ENCODE measurements around the gene TRABD2B. TPM values are rescaled to one million over a fixed set of nuclear protein-coding genes. Genes with fewer than 3 reads are reported as not detected.

TRABD2B gene
- total RNA-seq, 3 donors from 2014 or later = 1.4 to 3.7 (median 2.3) TPM

DNA sequence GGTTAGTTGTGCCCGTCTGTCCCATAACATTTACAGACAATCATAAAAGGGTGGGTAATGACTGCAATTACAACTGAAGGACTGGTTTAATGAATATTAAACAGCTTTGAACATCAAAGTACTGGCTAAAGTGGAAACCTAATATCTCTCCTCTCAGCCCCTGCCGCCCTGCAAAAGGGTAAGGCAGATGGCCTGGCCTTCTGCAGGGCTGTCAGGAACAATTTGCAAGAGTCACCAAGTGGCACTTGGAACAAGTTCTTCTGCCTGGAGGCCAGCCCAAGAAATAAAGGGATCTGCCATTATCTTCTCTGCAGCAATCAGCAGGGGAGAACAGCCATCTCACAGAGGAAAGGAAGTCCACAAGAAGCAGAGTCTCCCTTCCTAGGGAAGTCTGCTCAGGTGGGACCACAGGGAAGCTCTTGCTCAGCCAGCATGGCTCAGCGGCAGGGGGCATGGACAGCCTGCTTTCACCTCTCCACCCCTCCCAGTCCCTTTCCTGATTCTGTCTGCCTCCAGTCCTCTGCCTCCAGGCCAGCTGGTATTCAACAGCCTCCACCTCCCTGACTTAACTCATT, 96.1 kb downstream of the TRABD2B start:
- Histone ChIP-seq H3K4me1 (peaks cover 0 to under 1% of the 10 kb centered on the region in 2 donors), H3K36me3 (no peaks in the 10 kb centered on the region), H3K4me3 (no peak overlapping the region), H3K27me3 (no peaks in the 10 kb centered on the region), H3K27ac (no peak overlapping the region), H3K9me3 (no peaks in the 10 kb centered on the region)
- no peak for TF ChIP-seq POLR2AphosphoS5 (IDR thresholded peaks at IDR 0.05)
- TF ChIP-seq, protein P1, sequence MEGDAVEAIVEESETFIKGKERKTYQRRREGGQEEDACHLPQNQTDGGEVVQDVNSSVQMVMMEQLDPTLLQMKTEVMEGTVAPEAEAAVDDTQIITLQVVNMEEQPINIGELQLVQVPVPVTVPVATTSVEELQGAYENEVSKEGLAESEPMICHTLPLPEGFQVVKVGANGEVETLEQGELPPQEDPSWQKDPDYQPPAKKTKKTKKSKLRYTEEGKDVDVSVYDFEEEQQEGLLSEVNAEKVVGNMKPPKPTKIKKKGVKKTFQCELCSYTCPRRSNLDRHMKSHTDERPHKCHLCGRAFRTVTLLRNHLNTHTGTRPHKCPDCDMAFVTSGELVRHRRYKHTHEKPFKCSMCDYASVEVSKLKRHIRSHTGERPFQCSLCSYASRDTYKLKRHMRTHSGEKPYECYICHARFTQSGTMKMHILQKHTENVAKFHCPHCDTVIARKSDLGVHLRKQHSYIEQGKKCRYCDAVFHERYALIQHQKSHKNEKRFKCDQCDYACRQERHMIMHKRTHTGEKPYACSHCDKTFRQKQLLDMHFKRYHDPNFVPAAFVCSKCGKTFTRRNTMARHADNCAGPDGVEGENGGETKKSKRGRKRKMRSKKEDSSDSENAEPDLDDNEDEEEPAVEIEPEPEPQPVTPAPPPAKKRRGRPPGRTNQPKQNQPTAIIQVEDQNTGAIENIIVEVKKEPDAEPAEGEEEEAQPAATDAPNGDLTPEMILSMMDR (IDR thresholded peaks at IDR 0.05) = no peak
- no peak for TF ChIP-seq POLR2A (IDR thresholded peaks at IDR 0.05)
- intact Hi-C loops (cut with DNase I; ENCODE audit: low total_unique reads) = no loop called here
- DNase-seq (ENCODE audit: low spot score in 2 of 2) = no peak

DNA sequence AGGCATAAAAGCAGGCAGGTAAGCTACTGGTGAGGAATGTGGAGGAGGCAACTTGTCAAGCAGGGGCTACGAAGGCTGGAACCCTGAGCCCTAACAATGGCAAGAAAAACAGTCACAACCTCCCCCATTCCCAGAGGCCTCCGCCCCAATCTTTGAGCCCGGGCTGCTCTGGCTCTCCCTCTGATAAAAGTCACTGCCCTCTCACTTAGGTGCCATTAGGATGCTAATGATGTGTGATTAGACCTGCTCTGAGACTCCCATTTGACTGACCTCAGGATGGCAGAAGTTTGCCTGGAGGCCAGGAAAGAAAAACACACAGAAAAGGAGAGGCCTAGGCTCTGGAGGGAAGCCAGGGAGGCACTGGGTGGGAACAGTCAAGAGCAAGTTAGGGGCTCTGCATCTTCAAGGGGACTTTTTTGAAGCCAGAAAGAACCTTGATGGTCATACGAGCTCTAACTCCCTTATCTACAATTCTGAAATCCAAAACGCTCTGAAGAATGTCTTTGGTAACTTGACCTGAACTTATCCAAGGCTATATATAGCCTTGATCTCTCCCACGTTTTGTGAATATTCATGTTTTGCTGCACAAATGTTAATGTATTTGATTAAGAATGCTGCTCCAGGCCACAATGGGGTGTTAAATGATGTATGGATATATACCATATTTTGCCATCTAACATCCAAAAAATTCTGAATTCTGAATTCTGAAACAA, 98.9 kb downstream of the TRABD2B start:
- no peaks in the 10 kb centered on the region for H3K36me3 ChIP-seq
- no peak for DNase-seq (ENCODE audit: low spot score in 2 of 2)
- no peak overlapping the region for H3K27ac ChIP-seq
- H3K4me1 ChIP-seq = peaks cover 0 to 6% of the 10 kb centered on the region in 2 donors
- H3K27me3 ChIP-seq = no peaks in the 10 kb centered on the region
- H3K4me3 ChIP-seq = no peak overlapping the region
- TF ChIP-seq POLR2A (IDR thresholded peaks at IDR 0.05) (no peak), POLR2AphosphoS5 (IDR thresholded peaks at IDR 0.05) (no peak)
- TF ChIP-seq, protein P1 (IDR thresholded peaks at IDR 0.05) = no peak
- H3K9me3 ChIP-seq = no peaks in the 10 kb centered on the region
- intact Hi-C loops (cut with DNase I; ENCODE audit: low total_unique reads) = no loop called here

GRCh38 chr1:47895279-47896125, 101.7 kb downstream of the TRABD2B start:
- H3K27ac ChIP-seq = peak overlapping the region; percentile 72 to 74
- DNase-seq (ENCODE audit: low spot score in 2 of 2) = no peak
- H3K36me3 ChIP-seq = no peaks in the 10 kb centered on the region
- H3K4me3 ChIP-seq = peak overlapping the region in 1 of 3 donors; percentile 19
- TF ChIP-seq, protein P1 (IDR thresholded peaks at IDR 0.05) = no peak
- TF ChIP-seq POLR2AphosphoS5 (IDR thresholded peaks at IDR 0.05) (no peak), POLR2A (IDR thresholded peaks at IDR 0.05) (no peak)
- H3K9me3 ChIP-seq = no peaks in the 10 kb centered on the region
- intact Hi-C loops (cut with DNase I; ENCODE audit: low total_unique reads) = no loop called here
- peaks cover 0 to 6% of the 10 kb centered on the region in 2 donors for H3K4me1 ChIP-seq
- no peaks in the 10 kb centered on the region for H3K27me3 ChIP-seq

GRCh38 chr1:47894410-47895278, 102.5 kb downstream of the TRABD2B start:
- Histone ChIP-seq H3K9me3 (no peaks in the 10 kb centered on the region), H3K4me3 (peak overlapping the region in 1 of 3 donors; percentile 19), H3K4me1 (peaks cover 0 to 6% of the 10 kb centered on the region in 2 donors), H3K27me3 (no peaks in the 10 kb centered on the region), H3K36me3 (no peaks in the 10 kb centered on the region), H3K27ac (peak overlapping the region; percentile 72 to 74)
- peak; percentile 80 to 89 for DNase-seq (ENCODE audit: low spot score in 2 of 2)
- peak in 1 of 3 donors; percentile 55 for TF ChIP-seq POLR2AphosphoS5 (IDR thresholded peaks at IDR 0.05)
- TF ChIP-seq, protein P1 (IDR thresholded peaks at IDR 0.05) = no peak
- TF ChIP-seq POLR2A (IDR thresholded peaks at IDR 0.05) = no peak
- intact Hi-C loops (cut with DNase I; ENCODE audit: low total_unique reads) = no loop called here

Measured in breast epithelium (tissue), 4 donors.